GM18499 (cell line): ENCODE measurements around the gene OR2L8.

Experiments used
- ATAC-seq: cut with Tn5 transposase; IDR thresholded peaks from one replicate; pipeline ENCODE4 v1.9.1; 2021; ENCODE audit warnings: moderate number of reproducible peaks; ENCODE audit not compliant: insufficient read depth, unreplicated experiment

The OR2L8 gene, protein sequence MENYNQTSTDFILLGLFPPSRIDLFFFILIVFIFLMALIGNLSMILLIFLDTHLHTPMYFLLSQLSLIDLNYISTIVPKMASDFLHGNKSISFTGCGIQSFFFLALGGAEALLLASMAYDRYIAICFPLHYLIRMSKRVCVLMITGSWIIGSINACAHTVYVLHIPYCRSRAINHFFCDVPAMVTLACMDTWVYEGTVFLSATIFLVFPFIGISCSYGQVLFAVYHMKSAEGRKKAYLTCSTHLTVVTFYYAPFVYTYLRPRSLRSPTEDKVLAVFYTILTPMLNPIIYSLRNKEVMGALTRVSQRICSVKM

DNA sequence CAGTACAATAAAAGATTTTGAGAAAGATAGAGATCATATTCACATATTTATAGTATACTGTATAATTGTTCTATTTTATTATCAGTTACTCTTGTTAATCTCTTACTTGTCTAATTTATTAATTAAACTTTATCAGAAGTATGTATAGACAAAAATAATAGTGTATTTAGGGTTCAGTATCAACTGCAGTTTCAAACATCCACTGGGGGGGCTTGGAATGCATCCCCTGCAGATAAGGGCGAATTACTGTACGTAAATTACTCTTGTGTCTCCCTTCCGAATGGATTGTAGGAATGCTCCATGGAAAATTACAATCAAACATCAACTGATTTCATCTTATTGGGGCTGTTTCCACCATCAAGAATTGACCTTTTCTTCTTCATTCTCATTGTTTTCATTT lies at the start of gene OR2L8:
TSS of gene OR2L8 (plus strand) at position 301 of the 400 bp plus-strand sequence. CDS start at position 301, 0 bp downstream.
- no peak for ATAC-seq

DNA sequence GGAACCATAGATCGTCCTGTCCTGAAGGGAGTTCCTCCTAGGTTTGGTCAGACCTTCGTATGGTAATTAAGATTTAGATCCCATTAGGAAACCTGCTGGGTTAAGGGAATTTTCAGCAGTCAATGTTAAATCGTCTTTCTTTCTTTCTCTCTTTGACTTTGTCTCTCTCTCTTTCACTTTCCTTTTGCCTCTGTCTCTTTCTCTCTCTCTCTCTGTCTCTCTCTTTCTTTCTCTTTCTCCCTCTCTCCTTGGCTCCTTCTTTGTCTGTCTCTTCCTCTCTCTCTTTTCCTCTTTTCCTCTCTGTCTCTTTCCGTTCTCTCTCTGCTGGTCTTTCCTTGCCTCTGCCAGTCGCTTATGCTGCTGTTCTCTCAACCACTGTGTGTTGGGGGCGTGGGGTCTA lies 44.5 kb upstream of the OR2L8 start:
- ATAC-seq, result no peak

DNA sequence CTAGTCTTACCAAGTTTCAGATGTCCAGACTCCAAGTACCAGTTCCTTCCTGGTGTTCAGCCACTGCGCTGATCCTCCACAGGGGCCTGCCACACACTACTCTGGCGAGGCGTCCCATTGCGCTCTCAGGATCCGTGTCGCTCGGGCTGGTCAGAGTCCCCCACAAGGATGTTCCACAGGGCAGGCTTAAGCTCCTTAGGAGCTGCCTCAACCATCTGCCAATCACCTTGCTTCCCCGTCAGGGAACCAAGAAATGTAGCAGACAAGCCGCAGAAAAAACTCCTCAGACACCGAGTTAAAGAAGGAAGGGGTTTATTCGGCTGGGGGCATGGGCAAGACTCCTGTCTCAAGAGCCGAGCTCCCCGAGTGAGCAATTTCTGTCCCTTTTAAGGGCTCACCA lies 43.5 kb upstream of the OR2L8 start:
- ATAC-seq, result no peak

DNA sequence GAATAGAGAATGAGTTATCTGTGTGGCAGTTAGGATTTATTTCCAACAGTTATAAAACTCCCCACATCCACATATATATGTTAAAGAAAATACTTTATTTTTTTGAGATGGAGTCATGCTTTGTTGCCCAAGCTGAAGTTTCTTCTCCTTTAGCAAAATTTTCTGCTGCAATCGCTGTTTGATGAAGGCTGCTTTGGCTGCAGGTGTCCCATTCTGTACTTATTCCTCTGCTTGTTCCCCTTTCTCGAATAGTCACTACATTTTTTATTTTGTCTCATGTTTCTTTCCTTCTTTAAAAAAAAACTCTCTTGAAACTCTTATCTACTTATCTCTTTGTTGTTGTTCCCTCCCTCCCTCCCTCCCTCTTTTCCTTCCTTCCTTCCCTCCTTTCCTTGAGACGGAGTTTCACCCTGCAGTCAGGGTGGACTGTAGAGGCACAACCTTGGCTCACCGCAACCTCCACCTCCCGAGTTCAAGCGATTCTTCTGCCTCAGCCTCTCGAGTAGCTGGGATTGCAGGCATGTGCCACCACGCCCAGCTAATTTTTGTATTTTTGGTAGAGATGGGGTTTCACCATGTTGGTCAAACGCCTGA lies 42.7 kb upstream of the OR2L8 start:
- no peak for ATAC-seq

DNA sequence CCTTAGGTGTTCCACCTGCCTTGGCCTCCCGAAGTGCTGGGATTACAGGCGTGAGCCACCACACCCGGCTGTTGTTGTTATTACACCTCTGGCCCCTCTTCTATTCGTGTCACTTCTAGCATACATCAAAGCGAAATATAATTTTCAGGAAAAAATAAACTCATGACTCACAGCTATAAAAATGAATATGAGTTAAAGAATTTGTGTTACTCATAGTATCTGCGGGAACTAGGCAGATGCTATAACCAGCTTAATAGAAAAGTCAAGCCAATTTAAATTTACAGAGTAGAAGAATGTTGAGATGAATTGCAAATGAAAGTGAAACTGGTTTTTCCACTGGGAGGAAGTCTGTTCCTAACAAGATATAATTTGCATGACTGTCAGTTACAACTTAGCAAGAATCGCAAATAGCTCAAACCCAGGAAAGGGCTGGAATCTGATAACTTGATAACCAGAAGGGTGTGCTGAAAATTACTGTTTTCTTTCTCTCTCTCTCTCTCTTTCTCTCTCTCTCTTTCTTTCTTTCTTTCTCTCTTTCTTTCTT lies 42.1 kb upstream of the OR2L8 start:
- ATAC-seq, result no peak

DNA sequence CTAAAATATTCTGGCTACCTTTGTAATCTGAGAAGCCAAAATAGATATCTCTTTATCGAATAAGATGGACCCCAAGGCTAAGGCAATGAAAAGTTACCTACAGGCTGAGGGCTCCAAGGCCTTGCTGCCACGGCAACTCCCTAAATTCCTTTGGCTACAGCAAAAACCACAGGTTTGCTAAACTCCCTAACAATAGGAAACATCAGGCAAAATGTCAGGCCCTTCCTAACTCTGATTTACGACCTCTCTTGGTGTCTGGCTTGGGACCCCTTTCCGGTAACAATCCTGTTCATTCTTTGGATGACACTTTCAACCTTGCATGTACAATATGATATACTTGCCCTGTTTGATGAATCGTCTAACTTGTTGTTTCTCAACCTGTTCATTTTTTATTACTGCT lies 39.9 kb upstream of the OR2L8 start:
- ATAC-seq, result no peak

DNA sequence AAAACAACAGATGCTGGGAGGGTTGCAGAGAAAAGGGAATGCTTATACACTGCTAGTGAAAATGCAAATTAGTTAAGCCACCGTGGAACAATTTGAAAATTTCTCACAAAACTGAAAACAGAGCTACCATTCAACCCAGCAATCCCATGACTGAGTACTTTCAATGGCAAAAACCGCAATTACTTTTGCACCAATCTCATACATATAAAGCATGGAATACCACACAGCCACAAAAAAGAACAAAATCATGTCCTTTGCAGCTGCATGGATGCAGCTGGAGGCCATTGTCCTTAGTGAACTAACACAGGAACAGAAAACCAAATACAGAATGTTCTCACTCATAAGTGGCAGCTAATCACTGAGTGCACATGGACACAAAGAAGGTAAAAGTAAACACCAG lies 34.9 kb upstream of the OR2L8 start:
- no peak for ATAC-seq

DNA sequence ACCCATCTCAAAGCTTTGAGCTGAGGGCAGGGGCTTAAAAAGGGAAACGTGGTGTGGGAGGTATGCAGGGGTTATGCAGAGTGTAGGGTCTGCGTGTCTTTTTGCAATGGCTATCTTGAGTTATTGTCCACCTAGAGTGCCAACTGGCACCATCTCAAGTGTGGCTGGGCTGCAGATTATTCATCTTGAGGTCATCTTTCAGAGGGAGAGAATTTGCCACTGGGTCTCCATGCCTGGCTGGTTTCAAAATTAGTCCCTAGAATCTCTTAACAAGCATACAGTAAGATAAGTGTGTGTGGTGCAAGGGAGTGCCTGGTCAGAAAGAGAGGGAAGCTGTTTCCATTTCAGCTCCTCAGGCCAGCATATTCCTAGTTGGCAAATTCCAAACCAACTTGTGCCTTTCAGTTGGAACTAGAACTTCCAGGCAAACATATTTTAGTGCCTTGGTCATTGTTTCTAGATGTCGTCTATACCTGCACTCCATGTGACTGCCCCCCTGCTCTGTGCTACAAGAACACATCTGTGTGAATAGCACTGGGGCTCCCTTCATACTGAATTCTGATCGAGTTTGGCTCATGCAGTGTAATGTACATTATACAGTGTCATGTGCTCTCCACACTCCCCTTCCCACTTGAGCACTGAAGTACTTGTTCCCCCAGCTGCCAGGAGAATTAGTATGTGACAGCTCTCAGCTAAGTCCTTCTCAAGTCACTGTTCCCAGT lies 33.6 kb upstream of the OR2L8 start:
- ATAC-seq, result no peak

DNA sequence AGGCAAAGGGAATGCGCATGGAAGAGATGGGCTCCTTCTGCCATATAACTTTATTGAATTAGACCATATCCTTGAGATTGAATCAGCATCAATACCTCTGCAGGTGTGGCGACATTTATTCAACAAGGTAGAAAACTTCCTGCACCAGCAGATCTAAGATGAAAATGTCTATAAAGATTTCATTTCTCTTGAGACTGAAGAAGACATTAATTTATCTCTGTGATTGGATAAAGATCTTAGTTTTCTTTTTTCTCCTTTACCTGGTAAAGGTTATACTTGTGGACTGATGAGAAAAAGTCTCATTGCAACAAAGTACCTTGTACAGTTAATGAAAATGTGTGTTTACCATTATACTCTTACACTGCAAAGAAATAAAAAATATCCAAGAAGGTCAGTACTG lies 28.7 kb upstream of the OR2L8 start, which contains the start of gene OR2T8:
TSS of gene OR2T8 (plus strand) at position 301 of the 400 bp plus-strand sequence. CDS start 766 bp downstream, outside the sequence.
- ATAC-seq, result no peak

DNA sequence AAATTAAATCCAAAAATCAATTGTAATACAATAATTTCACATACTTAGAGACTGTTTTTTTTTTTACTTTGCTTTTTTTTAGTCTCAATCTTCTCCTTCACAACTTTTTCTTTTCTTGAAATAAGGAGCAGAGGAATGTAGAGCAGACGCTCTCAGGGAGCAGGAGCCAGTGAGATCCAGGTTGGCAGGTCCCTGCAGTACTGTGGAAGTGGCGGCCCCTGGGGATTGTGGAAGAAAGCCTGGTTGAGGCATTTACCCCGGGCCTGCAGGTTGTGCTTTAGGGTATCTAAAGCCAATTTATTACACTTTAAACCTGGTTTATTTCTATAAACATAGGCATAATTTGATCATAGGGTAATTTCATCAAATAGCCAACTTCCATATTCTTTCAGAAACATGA lies 24.7 kb upstream of the OR2L8 start:
- no peak for ATAC-seq

DNA sequence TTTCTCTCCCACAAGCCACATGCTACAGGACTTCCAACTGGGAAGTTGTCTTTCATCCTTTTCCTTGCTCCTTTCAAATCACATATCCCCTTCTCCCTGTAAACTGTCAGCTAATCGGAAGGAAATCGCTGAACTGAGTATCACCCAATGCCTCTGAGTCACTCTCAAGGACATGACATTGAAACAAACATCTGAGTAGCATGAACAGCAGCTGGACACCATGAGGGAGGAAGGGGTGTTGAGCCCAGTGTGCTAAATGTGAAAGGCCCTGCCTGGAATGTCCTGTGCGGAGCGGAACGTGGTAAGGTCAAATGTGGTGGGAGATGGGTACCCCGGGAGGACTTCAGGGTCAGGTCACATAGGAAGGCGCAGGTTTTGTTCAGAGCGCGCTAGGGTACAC lies 23.8 kb upstream of the OR2L8 start, which contains the start of gene OR2AJ1:
TSS of gene OR2AJ1 (plus strand) at position 22 of the 400 bp plus-strand sequence. CDS start 8,880 bp downstream, outside the sequence.
- no peak for ATAC-seq

DNA sequence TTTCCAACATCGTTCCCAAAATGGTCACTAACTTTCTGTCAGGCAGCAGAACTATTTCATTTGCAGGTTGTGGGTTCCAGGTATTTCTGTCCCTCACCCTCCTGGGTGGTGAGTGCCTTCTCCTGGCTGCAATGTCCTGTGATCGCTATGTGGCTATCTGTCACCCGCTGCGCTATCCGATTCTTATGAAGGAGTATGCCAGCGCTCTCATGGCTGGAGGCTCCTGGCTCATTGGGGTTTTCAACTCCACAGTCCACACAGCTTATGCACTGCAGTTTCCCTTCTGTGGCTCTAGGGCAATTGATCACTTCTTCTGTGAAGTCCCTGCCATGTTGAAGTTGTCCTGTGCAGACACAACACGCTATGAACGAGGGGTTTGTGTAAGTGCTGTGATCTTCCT lies 14.7 kb upstream of the OR2L8 start:
- no peak for ATAC-seq

DNA sequence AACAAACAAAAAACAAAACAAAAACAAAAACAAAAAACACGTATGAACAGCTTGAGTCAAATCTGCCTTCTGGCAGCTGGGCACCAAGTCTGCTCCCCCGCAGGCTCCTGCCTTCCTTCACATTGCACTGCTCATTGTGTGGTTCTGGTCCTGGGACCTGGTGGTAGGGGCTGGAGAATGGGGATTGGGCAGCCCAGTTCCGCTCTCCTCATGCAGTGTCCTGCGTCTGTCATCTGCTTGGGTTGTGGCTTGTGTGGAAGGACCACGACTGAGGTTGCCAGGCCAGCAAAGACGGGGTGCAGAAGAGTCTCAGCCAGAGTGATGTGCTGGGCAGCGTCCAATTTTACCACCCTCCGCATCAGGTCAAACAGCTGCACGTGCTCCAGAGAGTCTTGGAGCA lies 12.9 kb upstream of the OR2L8 start:
- no peak for ATAC-seq

DNA sequence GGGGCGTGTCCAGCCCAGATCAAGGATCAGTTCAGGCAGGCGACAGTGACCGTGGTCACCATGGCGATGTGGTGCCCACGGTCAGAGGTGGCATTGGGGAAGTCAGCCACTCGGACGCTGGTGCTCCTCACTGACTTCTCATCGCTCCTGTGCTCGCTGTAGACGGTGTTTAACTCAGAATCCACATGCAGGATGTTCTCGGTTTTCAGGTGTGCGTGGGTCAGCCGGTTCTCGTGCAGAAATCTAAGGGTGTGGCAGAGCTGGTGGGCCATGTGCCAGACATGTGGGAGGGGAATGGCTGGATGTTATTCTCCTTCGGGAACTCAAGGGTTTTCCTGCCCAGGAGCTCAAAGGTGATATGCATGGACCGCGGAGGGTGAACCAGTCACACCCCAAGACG lies 12.2 kb upstream of the OR2L8 start:
- ATAC-seq, result no peak

DNA sequence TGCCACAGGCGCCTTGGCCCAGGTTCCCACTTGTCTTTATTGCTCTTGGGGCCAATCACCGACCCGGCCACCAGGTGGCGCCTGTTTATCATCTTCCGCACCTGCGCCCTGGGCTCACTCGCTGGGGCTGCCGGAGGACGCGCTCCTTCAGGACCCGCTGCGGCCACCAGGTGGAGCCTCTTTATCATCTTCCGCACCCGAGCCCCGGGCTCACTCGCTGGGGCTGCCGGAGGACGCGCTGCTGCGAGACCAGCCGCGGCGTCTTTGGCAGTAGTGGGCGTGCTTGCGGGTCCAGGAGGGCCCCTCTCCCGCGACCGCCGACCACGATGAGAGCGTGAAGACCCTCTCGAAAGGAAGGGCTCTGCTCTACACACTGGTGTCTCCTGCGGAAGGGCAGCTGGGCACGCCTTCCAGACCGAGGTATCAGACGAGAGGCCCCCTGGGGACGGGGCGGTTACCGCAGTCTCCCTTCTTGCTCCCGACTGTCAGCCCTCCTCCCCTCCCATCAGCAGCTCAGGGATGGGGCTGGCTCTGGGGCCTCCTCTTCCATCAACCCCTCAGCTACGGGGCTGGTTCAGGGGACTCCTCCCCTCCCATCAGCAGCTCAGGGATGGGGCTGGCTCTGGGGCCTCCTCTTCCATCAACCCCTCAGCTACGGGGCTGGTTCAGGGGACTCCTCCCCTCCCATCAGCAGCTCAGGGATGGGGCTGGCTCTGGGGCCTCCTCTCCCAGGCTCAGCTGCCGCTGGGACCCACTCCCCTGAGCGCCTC lies 11.5 kb upstream of the OR2L8 start:
- ATAC-seq, result peak; percentile 98

DNA sequence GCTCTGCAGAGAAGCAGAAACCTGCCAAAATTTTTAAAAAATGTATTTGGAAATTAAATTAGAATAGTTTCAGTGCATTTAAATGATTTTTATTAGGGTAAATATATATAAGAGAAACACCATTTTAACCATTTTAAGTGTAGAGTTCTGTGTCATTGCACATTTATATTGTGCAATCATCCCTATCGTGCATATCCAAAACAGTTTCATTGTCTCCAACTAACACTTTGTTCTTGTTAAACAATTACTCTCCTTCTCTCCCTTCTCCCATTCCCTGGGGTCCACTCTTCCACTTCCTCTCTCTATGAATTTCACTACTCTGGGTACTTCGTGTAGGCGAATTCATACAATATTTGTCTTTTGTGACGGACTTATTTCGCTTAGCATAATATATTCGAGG lies 6.0 kb upstream of the OR2L8 start:
- ATAC-seq, result no peak

DNA sequence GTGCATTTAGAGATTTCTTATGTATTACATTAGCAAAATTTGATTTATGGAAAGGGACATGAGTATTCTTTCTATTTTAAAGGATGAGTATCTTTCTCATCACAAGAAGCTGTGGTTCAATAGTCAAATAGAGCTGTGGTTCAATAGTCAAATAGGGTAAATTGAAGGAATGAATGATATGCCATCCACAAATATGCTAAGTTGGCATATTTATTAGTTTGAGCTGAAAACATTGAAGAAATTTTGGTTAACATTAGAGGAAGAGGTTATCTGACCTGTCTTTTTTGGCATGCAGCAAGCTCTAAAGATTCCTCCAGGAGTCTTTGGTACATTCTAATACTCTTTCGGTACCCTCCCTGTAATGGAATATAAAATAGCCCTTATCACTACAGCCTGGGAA lies 4.8 kb downstream of the OR2L8 start:
- no peak for ATAC-seq

DNA sequence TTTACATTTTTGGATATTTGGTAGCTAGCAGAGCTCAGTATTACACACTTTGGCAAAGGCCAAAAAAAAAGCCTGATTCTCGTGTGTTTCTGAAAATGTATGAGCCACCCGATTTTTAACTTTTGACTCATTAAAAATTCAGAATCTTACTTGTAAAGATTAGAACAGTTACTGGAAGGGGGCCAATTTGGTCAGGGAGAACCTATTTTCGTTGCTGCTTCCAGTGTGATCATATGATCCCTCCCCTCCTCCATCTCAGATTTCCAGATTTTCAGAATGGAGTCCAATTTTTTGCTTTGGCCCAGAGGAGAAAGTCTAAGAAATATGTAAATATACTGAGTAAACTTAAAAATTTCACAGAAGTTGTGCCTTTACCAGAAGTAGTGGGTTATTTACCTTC lies 13.1 kb downstream of the OR2L8 start:
- ATAC-seq, result no peak

DNA sequence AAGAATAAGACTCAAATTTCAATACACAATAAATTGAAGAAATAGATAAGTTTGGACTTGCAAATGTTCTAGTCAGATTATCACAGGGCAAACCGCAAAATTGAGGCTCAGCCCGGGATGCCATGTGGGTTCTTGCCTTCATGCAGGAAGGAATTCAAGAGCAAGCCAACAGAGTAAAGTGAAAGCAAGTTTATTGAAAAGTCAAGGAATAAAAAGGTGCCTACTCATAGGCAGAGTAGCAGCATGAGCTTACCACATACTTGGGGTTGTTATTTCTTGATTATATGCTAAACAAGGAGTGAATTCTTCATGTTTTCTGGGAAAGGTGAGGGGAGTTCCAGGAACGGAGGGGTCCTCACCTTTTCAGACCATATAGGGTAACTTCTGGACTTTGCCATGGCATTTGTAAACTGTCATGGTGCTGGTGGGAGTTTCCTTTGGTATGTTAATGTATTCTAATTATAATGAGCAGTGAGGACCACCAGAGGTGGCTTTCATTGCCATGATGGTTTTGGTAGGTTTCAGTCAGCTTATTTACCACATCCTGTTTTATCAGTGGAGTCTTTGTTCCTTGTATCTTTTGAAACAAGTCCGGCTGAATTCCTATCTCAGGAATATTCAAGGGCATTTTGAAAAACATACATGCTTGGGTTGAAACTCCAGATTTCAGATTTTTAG lies 14.4 kb downstream of the OR2L8 start:
- ATAC-seq, result no peak

DNA sequence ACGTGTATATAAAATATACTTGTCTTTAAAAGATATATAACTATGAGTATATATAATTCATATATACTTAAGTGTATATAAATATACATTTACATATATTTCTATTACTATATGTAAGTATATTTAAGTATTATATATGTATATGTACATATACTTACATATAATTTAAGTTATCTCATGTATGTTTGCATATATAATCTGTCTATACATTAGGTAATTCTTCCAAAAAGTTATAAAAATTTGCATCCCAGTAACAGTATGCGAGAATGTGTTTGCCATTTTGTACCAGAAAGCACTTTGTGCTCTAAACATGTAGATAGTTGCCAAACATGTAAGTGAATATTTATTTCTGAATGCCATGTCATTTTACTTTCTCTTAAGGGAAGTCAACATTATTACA lies 16.3 kb downstream of the OR2L8 start, which contains the start of gene OR2AK2:
TSS of gene OR2AK2 (plus strand) at position 301 of the 400 bp plus-strand sequence. CDS start 144 bp downstream, outside the sequence.
- ATAC-seq, result no peak
